Tibial artery (tissue), 4 donors: Measurements from ENCODE around the gene STRIP1.

ENCODE experiments used
- DNase-seq, 2 donors: peaks; one replicate each; pipeline ENCODE4 v3.0.0-alpha.2; 2019
- H3K27ac ChIP-seq, 2 donors: fragments of 200-600 bp; sonication (generic) in 1 of 2; 1 replicate in 1 of 2; 2 replicates in 1 of 2; pipeline ENCODE4 v1.5.1; 2018 to 2019; ENCODE audit warnings: mild to moderate bottlenecking in 1 of 2
- H3K27me3 ChIP-seq, 2 donors: fragments of 200-600 bp; sonication (generic) in 1 of 2; one replicate each; pipeline versions ENCODE4 v1.5.1 to v1.6.0; 2016 to 2019
- H3K36me3 ChIP-seq, 3 donors: fragments of 200-600 bp; sonication (generic) in 2 of 3; one replicate each; pipeline ENCODE4 v1.5.1; 2016 to 2019; ENCODE audit warnings: mild to moderate bottlenecking in 2 of 3
- H3K4me1 ChIP-seq, 4 donors: fragments of 200-600 bp; sonication (generic) in 2 of 4; 1 replicate in 3 of 4; 2 replicates in 1 of 4; pipeline ENCODE4 v1.5.1; 2016 to 2019
- H3K4me3 ChIP-seq, 2 donors: fragments of 200-600 bp; sonication (generic) in 1 of 2; 1 replicate in 1 of 2; 2 replicates in 1 of 2; pipeline ENCODE4 v1.5.1; 2018 to 2019; ENCODE audit warnings: mild to moderate bottlenecking in 2 of 2
- H3K9me3 ChIP-seq, 3 donors: fragments of 200-600 bp; sonication (generic) in 1 of 3; one replicate each; pipeline ENCODE4 v1.5.1; 2016 to 2019
- intact Hi-C: fragments of 100-400 bp; cut with DNase I; formaldehyde crosslinking; loops from one replicate; pipeline ENCODE4 v1.15.0; 2023; ENCODE audit warnings: low total_unique reads
- TF ChIP-seq, protein P1 (sequence below), 2 experiments: fragments of 200-600 bp in 1 of 2; fragments of 450-650 bp in 1 of 2; IDR thresholded peaks; one replicate each; pipeline ENCODE4 v1.5.1; 2017 to 2019; ENCODE audit warnings: antibody characterized with exemption in 2 of 2, mild to moderate bottlenecking in 1 of 2, moderate library complexity in 1 of 2

Gene STRIP1

DNA sequence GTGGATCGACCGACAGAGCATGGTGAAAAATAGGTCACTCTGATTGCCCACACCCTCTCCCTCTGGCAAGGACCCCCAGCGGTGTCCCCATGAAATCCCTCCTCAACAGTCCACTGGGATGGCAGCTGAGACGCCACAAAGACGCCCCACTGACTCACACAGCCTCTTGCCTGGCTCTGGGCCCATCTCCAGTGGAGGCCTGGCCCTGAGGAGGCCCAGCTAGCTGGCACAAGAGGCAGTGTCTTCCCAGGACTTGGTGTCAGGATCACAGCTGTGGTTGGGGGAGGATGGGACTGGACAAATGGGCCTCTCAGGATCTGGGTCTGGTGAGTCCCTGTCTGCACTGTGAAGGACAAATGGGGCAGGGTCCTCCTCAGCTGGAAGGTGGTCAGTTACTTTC lies 31.4 kb downstream of the STRIP1 start:
- Histone ChIP-seq H3K4me1 (peaks cover 0 to 18% (median 6%) of the 10 kb centered on the region in 4 donors), H3K27me3 (peaks cover 0 to 43% of the 10 kb centered on the region in 2 donors), H3K9me3 (peaks cover 0 to 9% (median 3%) of the 10 kb centered on the region in 3 donors), H3K27ac (no peak overlapping the region), H3K4me3 (no peak overlapping the region), H3K36me3 (peaks cover 0 to 14% (median 0%) of the 10 kb centered on the region in 3 donors)
- intact Hi-C loops: no loop called here
- TF ChIP-seq, protein P1, sequence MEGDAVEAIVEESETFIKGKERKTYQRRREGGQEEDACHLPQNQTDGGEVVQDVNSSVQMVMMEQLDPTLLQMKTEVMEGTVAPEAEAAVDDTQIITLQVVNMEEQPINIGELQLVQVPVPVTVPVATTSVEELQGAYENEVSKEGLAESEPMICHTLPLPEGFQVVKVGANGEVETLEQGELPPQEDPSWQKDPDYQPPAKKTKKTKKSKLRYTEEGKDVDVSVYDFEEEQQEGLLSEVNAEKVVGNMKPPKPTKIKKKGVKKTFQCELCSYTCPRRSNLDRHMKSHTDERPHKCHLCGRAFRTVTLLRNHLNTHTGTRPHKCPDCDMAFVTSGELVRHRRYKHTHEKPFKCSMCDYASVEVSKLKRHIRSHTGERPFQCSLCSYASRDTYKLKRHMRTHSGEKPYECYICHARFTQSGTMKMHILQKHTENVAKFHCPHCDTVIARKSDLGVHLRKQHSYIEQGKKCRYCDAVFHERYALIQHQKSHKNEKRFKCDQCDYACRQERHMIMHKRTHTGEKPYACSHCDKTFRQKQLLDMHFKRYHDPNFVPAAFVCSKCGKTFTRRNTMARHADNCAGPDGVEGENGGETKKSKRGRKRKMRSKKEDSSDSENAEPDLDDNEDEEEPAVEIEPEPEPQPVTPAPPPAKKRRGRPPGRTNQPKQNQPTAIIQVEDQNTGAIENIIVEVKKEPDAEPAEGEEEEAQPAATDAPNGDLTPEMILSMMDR (IDR thresholded peaks at IDR 0.05): no peak
- no peak for DNase-seq

DNA sequence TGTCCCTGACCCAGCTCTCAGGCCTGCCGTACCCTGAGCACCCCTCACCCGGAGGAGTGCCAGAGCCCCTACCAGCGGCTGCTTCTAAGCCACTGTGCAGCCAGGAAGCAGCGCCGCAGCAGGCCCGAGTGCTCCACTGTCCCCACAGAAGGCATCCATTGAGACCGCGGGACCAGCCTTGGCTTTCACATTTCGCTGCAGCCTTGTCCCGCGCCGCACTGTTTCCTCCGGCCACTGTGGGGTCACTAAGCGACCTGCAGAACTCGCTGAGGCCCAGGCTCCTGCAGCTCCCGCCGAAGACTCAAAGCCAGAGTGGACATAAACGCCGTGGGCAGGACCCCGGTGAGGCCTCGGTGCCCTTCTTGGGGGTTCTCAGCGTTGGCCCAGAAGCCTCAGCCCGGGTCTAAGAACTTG lies 33.1 kb downstream of the STRIP1 start:
- Histone ChIP-seq H3K4me1 (peaks cover 0 to 19% (median 7%) of the 10 kb centered on the region in 4 donors), H3K27ac (no peak overlapping the region), H3K27me3 (peaks cover 0 to 57% of the 10 kb centered on the region in 2 donors), H3K36me3 (no peaks in the 10 kb centered on the region), H3K9me3 (peaks cover 0 to 9% (median 3%) of the 10 kb centered on the region in 3 donors), H3K4me3 (no peak overlapping the region)
- intact Hi-C loops: no loop called here
- no peak for DNase-seq
- TF ChIP-seq, protein P1 (IDR thresholded peaks at IDR 0.05): no peak

DNA sequence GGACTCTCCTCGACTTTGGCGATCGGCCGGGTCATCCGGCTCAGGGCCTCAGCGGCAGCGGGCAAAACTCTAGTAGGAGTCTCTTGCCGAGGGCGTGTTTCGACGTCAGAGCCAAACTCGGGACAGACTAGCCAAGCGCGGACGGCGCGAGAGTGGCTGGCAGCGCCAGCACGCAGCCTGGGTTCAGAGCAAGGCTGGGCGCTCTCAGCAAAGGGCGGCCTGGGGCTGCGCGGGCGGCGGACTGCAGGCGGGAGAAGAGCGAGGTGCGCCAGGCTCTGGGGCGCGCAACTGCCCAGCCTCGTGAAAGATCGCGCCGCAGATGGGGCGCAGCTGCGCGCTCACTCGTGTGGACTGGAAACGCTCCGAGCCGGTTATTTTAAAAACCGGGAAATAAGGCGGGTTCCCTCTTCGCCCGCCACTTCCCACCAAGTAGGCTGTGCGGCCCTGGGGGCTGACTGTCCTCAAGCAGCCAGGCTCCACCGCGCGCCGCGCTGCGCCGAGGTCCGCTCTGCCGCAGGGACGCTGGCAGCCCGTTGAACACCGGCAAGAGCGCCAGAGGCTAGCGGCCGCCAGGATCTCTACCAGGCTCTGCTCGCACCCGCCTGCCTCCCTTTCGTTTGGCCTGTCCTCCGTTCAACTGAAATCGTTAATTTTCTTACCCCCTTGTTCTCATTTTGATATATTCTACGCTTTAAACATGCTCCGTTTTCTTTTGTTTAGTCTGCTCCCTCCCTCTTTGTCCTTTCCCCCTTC lies 33.6 kb downstream of the STRIP1 start:
- Histone ChIP-seq H3K4me1 (peaks cover 0 to 19% (median 7%) of the 10 kb centered on the region in 4 donors), H3K27me3 (peaks cover 0 to 57% of the 10 kb centered on the region in 2 donors), H3K27ac (no peak overlapping the region), H3K4me3 (no peak overlapping the region), H3K9me3 (peaks cover 0 to 9% (median 3%) of the 10 kb centered on the region in 3 donors), H3K36me3 (no peaks in the 10 kb centered on the region)
- DNase-seq: no peak
- TF ChIP-seq, protein P1 (IDR thresholded peaks at IDR 0.05): no peak
- intact Hi-C loops: no loop called here

DNA sequence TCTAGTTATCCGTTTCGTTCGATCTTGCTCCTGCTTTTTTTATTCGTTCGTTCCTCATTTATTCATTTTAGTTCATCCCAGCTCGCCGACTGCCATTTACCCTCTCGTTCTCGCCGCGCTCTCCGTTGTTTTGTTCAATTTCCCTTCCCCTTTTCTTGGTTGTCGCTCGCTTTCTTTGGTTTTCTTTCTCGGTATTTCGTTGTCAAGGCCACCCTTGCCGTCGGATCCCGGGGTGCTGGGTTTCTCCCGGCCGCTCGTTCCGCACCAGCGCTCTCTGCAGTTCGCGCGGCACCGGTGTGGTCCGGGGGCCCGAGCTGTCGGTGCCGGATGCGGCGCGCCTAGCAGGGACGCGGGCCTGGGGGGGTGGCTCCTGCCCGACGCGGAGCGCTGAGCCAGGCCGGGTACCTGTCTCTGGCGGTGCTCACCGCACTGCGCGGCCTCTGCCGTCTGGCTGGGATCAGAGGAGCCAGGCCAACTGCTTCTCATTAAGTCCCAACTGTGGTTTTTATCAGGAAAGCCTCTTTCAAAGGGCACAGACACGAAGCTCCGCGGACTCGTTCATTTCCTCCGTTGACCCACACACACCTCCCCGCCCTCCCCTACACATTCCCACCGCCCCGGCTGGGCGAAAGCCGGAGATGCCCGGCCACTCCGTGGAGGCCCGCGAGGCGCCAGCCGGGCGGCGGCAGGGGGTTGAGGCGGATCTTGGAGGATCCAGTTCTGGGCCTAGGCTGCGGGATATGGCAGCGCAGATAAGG lies 34.4 kb downstream of the STRIP1 start:
- intact Hi-C loops: no loop called here
- no peaks in the 10 kb centered on the region for H3K36me3 ChIP-seq
- H3K27ac ChIP-seq: no peak overlapping the region
- peaks cover 0 to 19% (median 7%) of the 10 kb centered on the region in 4 donors for H3K4me1 ChIP-seq
- peaks cover 0 to 9% (median 3%) of the 10 kb centered on the region in 3 donors for H3K9me3 ChIP-seq
- H3K27me3 ChIP-seq: peaks cover 0 to 57% of the 10 kb centered on the region in 2 donors
- DNase-seq: no peak
- no peak overlapping the region for H3K4me3 ChIP-seq
- TF ChIP-seq, protein P1 (IDR thresholded peaks at IDR 0.05): no peak

DNA sequence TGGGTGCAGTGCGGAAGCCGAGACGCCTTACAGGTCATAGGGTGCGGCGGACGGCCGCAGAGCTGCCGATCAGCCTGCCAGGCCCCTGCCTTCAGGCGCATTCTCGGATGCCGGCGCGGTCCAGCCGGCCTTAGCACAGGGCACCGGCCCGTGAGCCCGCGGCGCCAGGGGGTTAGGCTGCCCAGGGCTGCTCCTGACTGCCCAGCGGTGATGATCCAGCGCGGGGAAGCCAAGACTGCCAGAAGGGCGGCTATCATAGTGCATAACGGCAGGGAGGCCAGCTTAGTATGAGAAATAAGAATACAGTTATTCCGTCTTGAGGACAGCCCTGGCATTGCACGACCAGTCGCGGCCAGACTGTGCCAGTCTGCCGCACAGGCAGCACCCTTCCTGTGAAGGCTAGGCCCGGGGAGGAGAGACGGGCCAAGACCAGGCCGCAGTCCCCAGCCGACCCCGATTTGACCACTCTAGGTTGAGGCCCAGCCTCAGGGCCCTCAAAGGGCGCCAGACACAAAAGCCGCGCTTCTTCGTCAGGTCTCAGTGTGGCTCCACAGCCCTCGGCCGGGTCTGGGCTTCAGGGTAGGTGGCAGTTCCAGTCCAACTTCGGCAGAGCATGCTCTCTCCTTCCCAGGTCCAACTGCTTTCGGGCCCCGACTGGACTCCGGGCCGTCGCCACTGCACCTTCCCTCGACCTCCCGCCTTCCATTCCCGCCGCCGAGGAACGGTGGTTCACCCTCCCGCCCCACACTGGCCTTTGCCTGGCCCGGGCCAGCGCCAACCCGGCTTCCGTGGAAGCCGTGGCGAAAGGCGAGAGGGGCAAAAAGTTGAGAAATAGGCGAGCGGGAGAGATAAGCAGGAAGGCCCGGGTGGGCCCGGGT lies 35.2 kb downstream of the STRIP1 start:
- Histone ChIP-seq H3K27ac (no peak overlapping the region), H3K36me3 (no peaks in the 10 kb centered on the region), H3K9me3 (peaks cover 0 to 9% (median 3%) of the 10 kb centered on the region in 3 donors), H3K4me1 (peaks cover 0 to 19% (median 7%) of the 10 kb centered on the region in 4 donors), H3K4me3 (no peak overlapping the region), H3K27me3 (peaks cover 0 to 57% of the 10 kb centered on the region in 2 donors)
- no peak for DNase-seq
- intact Hi-C loops: no loop called here
- TF ChIP-seq, protein P1 (IDR thresholded peaks at IDR 0.05): no peak
